Measurements from ENCODE around the gene NUMB. TPM values are rescaled to one million over a fixed set of nuclear protein-coding genes. Genes with fewer than 3 reads are reported as not detected.

The NUMB gene
- total and polyA plus RNA-seq, 2 of the 4 experiments (the other 2 are of a cell fraction): 45.9 to 114 TPM

DNA sequence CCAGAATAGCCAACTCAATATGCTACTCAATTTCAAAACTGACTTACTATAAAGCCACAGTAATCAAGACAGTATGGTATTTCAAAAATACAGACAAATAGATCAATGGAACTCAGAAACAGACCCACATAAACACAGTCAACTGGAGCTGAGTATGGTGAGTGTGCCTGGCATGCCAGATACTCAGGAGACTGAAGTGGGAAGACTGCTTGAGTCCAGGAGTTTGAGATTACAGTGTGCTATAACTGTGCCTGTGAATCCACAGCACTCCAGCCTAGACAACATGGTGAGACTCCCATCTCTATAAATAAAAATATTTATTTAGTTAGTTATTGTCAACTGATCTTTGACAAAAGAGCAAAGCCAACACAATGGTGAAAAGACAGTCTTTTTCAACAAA lies 81.8 kb downstream of the NUMB start:
- Histone ChIP-seq H2BK120ac (ENCODE audit: low read depth, low read length) (no peak overlapping the region), H2BK20ac (ENCODE audit: low read depth, low read length) (no peak overlapping the region), H2AK5ac (ENCODE audit: low read depth, low read length) (no peak overlapping the region), H3K27ac (ENCODE audit: insufficient read depth, low read length) (no peak overlapping the region), H2AK9ac (replicated peaks; ENCODE audit: low read depth, low read length, poor library complexity) (no peak overlapping the region), H3K79me1 (ENCODE audit: low read depth in 1 of 2, low read length in 2 of 2) (peaks cover 15 to 73% of the 10 kb centered on the region in 2 experiments; a peak in 3 of 4 replicates), H4K91ac (ENCODE audit: insufficient read depth, low read depth, low read length) (no peak overlapping the region), H2AFZ (replicated peaks; ENCODE audit: low read length, poor library complexity) (no peak overlapping the region), H4K8ac (ENCODE audit: low read depth in 2 of 2, low read length in 2 of 2) (no peak overlapping the region), H3K23ac (ENCODE audit: low read depth, low read length) (peak overlapping the region; percentile 72; the same call in 1 of the 2 replicates), H3K14ac (replicated peaks; ENCODE audit: low read depth, low read length) (no peak overlapping the region), H4K5ac (ENCODE audit: low read depth, low read length) (no peak overlapping the region), H3K27me3 (ENCODE audit: control insufficient read depth, insufficient read depth, low read length) (no peaks in the 10 kb centered on the region), H3K36me3 (ENCODE audit: control insufficient read depth, insufficient read depth, low read length) (peaks cover 5% of the 10 kb centered on the region), H3K4me2 (ENCODE audit: low read depth, low read length) (no peak overlapping the region), H3K4ac (ENCODE audit: low read depth, low read length) (no peak overlapping the region), H2BK5ac (ENCODE audit: low read depth, low read length, poor library complexity, severe bottlenecking) (no peak overlapping the region), H3K56ac (ENCODE audit: extremely low read depth, insufficient read depth, low read length) (no peak overlapping the region), H2BK15ac (ENCODE audit: low read depth, low read length) (no peak overlapping the region), H3K4me3 (ENCODE audit: insufficient read depth, low read depth, low read length) (no peak overlapping the region), H4K20me1 (ENCODE audit: insufficient read depth, low read length) (peaks cover 47% of the 10 kb centered on the region; the same call in 1 of the 2 replicates), H3K9ac (ENCODE audit: low read depth, low read length) (no peak overlapping the region), H3K9me1 (ENCODE audit: insufficient read depth, low read length) (peaks cover 3% of the 10 kb centered on the region), H3K4me1 (ENCODE audit: control insufficient read depth, insufficient read depth, low read length) (no peaks in the 10 kb centered on the region), H3K9me3 (ENCODE audit: control insufficient read depth, insufficient read depth, low read length) (no peaks in the 10 kb centered on the region), H3K18ac (ENCODE audit: low read depth, low read length) (no peak overlapping the region)
- intact Hi-C loops (cut with micrococcal nuclease) (no loop called here), in situ Hi-C loops (cut with MboI; ENCODE audit: low sequenced_read_pairs) (no loop called here), dilution Hi-C loops (cut with HindIII; ENCODE audit: low sequenced_read_pairs, unreplicated experiment) (no loop called here)
- ATAC-seq (ENCODE audit: low read depth) (no peak), DNase-seq (no peak)
- ChIA-PET POLR2A (ENCODE audit: unreplicated experiment) (no interaction called here), CTCF (interaction anchor here (1.1 kb wide), 1 partner anchor 11 kb away, joined by 3 read pairs; no protein-coding TSS in a partner anchor)
- BruUV-seq (replicated peaks): no TSS peak
- TF ChIP-seq MAZ (IDR thresholded peaks at IDR 0.05; ENCODE audit: borderline replicate concordance, low read depth, low read length) (no peak), MXI1 (IDR thresholded peaks at IDR 0.05; ENCODE audit: borderline replicate concordance, low read depth, low read length) (no peak), MAFK (IDR thresholded peaks at IDR 0.05; ENCODE audit: low read depth, low read length) (no peak), BHLHE40 (IDR thresholded peaks at IDR 0.05; ENCODE audit: low read depth, low read length) (no peak), POLR2A (IDR thresholded peaks at IDR 0.05; ENCODE audit: low read depth, low read length) (no peak), CHD1 (IDR thresholded peaks at IDR 0.05; ENCODE audit: low read depth, low read length) (no peak), SMC3 (IDR thresholded peaks at IDR 0.05; ENCODE audit: low read depth, low read length) (no peak), CEBPB (IDR thresholded peaks at IDR 0.05; ENCODE audit: low read depth, low read length) (no peak), RCOR1 (IDR thresholded peaks at IDR 0.05; ENCODE audit: insufficient replicate concordance, low read length) (no peak), FOS (IDR thresholded peaks at IDR 0.05; ENCODE audit: low read depth, low read length) (no peak), RFX5 (IDR thresholded peaks at IDR 0.05; ENCODE audit: low read depth, low read length) (no peak)
- TF ChIP-seq, protein P1, sequence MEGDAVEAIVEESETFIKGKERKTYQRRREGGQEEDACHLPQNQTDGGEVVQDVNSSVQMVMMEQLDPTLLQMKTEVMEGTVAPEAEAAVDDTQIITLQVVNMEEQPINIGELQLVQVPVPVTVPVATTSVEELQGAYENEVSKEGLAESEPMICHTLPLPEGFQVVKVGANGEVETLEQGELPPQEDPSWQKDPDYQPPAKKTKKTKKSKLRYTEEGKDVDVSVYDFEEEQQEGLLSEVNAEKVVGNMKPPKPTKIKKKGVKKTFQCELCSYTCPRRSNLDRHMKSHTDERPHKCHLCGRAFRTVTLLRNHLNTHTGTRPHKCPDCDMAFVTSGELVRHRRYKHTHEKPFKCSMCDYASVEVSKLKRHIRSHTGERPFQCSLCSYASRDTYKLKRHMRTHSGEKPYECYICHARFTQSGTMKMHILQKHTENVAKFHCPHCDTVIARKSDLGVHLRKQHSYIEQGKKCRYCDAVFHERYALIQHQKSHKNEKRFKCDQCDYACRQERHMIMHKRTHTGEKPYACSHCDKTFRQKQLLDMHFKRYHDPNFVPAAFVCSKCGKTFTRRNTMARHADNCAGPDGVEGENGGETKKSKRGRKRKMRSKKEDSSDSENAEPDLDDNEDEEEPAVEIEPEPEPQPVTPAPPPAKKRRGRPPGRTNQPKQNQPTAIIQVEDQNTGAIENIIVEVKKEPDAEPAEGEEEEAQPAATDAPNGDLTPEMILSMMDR (conservative IDR thresholded peaks at IDR 0.05; ENCODE audit: low read depth, low read length): no peak
- TF ChIP-seq, protein P2, sequence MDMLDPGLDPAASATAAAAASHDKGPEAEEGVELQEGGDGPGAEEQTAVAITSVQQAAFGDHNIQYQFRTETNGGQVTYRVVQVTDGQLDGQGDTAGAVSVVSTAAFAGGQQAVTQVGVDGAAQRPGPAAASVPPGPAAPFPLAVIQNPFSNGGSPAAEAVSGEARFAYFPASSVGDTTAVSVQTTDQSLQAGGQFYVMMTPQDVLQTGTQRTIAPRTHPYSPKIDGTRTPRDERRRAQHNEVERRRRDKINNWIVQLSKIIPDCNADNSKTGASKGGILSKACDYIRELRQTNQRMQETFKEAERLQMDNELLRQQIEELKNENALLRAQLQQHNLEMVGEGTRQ (IDR thresholded peaks at IDR 0.05; ENCODE audit: low read depth, low read length): no peak

All from IMR-90 (cell line).